ENCODE measurements around the gene SPR.
A peak's percentile ranks its signal among the peaks of the same experiment; 100 is the strongest.
"Not testable (repeated sequence)": the region's sequence is repeated elsewhere in the genome, so short reads cannot be mapped to it uniquely, and the experiment has no call there.

Gene SPR

DNA sequence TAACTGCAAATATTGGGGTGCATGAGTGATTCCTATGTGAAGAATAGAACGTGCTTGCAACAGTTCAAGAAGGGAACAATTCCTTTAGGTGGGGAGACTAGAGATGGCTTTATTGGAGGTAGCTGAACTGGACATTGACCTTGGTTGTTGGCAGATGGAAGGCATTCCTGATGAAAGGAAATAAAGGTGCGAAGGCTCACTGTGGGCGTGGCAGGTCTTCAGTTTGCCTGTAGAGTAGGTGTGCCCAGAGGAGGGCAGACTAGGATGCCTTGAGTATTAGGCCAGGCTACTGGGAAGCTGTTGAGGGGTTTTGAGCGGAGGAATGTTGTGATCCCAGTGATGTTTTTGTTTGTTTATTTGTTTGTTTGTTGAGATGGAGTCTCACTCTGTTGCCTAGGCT, 2.8 kb downstream of the SPR start:
- DNase-seq: no peak

DNA sequence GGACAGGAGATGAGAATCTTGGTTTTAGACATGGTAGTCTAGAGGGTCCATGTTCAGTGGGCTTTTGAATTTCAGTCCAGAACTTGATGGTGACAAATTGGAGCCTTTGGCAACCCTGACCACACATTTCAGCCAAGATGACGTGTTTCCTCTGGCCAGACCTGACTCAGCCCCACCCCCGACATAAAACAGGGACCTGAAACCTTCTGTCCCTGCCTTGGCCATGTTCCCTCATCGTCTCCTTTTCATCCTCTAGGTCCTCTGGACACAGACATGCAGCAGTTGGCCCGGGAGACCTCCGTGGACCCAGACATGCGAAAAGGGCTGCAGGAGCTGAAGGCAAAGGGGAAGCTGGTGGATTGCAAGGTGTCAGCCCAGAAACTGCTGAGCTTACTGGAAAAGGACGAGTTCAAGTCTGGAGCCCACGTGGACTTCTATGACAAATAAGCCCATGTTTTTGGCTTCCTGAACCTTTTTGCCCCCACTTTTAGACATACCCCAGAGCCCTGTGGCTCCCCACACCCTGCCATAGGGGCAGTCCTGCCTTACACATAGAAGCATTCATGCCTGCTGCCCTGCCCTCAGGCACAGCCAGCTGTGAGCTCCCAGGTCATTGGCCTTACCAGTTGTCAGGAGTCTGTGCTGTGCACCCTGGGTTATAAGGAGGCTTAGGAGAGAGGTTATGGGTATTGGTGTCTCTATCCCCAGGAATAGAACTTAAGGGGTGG, 4.0 kb downstream of the SPR start:
- no peak for DNase-seq

DNA sequence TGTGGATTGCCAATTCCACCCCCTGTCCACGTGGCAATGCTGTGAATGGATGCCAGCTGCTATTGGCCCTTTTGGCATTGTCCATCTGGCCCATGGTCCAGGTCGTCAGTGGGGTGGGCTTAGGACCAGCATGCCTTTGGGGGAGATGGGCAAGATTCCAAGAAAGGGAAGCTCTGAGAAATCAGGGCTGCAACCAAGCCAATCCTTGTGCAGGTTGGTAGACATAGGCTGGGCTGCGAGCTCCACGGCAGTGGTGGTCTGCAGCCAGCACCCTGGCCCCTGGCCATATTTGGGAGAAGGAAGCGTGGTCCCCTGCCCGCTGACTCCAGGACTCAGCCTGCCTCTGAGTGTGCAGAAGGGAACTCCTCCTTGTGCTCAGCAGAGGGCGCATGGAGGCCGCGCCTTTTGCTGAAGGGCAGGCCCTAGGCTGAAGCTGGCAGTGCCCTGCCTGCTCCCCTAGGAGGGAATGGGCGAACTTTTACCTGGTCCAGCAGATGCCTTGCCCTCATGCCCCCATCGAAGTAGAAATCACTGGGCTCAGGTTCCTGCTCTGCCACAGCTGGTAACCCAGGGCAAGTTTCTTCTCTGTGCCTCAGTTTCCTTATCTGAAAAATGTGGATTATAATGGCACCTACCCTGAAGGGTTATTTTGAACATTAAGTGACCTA, 5.4 kb downstream of the SPR start:
- peak; percentile 24 to 30 for DNase-seq

DNA sequence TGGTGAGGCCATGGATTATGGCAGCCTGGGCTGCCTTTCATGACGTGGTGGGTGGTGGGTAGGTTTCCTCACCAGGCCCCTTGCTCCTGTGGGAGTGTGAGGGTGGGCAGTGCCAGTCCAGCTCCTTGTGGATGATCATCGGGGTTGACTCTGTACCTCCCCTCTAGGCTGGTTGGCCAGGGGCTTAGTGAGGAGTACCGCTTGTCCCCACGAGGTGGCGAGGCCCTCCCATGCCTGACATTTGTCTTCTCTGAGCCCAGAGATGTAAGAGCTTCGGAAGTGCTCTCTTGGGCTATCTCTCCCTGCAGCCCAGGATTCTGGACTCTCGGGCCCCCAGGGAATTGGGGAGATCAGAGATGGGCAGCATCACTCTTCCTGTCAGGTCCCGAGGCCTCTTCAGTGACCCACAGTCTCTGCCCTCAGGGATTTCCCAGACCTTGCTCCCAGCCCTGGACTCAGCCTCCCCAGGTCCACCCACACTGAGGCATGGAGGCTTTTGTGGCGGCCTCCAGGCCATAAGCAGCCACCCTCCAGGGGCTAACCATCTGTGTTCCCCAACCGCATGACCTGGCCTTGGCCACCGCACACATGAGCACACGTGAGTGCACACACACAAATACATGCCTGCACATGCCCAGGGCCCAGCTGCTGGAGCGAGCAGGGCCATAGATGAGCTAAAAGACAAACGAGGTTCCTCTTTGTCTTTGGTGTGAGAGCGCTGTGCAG, 6.5 kb downstream of the SPR start:
- peak; percentile 19 to 20 for DNase-seq

DNA sequence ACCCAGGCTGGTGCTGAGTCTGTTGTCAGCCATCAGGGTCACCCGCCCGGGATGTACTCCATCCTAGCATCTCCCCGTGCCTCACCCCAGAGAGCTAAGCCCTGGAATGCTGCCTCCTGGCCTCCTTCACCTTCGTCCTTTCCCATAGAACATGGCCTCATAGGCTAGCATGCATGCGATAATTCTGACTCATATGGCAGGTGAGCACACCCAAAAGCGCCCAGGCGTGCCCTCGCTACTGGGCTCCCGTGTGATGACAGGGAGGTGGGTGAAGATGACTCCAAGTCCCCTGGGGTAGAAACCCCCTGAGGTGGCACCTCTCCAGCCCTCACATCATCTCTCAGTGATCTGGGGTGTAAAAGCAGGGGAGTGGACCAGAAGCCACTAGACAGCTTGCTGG, 7.3 kb downstream of the SPR start:
- no peak for DNase-seq

DNA sequence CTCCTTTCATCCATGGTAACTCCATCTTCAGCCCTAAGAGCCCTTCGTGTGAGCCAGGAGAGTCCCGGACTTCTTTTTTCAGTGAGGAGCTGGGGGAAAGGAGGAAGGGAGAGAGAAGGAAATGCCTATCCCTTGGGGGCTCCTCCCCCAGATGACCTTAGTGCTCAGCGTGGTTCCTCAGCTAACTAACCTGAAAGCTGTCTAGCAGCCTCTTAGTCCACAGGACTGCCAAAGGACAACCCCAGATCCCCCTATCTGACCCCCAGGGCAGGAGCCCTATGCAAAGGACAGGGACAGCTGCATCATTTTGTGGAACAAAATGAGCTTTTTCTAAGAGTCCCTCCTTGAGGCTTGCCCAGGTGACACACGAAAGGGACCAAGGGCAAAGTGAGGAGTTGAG, 7.9 kb downstream of the SPR start:
- DNase-seq: no peak

DNA sequence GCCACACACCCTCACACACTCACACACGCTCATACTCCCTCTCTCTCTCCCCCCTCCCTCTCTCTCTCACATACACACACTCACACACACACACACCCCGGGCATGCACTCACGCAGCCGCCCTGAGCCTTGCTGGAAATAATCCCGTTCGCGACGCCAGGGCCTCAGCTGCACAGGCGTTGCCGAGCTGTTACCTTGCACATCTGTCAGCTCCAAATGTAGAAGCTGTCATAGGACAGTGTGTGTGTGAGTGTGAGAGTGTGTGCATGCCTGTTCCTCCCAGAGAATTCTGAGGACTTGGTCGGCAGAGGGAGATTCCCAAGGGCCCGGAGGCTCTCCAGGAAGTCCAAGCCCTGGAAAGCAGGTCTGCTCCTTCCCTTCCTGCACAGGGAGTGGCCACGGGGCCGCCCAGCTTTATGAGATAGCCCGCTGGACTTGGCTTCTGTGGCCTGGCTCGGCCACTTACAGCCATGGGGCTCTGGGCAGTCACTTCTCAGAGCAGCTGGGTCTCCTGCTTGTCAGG, 8.6 kb downstream of the SPR start:
- no peak for DNase-seq

DNA sequence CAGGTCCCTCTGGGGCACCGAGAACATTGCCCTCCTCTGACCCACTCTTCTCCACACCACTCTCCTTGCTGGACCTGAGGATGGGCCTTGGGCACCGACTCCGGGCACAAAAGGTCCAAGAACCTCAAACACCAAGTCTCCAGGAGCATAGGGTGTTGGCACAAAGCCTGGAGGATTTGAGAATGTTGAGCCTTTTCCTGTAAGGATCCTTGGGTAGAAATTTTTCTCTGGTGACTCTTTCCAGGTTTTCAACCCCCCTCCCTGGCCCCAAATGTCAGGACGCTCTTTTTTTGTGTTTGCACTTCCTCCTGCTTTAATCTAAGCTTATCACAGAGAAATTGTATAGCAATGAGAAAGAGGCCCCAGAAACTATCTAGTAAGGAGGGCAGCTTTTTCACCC, 9.2 kb downstream of the SPR start:
- DNase-seq: no peak

DNA sequence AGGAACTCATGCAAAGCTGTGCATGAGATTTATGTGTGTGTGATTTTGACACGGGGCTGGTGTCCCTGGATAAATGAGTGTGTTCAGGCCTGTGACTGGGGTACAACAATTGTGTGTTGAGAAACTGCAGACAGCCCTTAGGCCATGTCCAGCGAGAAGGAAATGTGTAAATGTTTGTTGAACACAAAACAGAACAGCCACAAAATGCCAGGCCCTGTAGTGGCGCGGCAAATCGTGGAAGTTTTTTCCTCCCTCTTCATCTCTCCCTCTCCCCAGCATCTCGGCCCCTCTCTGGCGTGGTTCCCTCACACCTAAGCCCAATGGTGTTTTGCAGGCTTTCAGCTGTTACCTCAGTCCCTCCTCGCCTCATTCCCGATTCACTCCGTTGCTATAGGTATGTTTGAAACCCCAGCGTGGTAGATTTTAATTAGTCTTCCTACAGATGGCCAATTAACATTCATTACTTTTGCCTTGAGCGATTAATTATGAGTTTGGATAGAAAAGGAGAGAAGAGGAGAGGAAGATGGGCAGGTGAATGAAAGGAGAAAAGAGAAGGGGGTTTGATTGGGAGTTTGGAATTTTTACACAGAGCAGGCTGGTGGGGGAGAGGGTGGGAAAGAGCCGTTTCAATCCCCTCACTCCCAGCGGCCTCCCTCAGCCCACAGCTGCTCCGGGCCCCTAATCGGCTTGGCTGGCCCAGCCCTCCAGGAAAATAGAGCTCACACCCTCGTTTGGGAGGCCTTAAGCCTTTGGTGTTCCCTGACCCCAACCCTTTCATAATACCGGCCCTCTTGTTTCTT, 10.8 kb downstream of the SPR start:
- DNase-seq: no peak

DNA sequence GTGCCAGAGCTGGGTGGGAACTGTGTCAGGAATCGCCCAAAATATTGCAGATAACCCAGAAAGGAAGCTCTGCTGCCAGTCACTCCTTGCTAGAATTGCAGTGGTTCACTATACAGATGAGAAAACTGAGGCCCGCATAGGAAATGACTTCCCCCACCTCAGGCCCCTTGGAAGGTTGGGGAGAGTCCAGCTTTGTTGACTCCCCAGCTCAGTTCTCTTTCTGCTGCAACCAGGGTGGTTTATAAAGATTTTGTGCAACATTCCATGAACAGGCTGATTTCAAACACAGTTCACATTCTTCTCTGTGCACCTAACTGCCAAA, 11.3 kb downstream of the SPR start:
- DNase-seq: no peak

DNA sequence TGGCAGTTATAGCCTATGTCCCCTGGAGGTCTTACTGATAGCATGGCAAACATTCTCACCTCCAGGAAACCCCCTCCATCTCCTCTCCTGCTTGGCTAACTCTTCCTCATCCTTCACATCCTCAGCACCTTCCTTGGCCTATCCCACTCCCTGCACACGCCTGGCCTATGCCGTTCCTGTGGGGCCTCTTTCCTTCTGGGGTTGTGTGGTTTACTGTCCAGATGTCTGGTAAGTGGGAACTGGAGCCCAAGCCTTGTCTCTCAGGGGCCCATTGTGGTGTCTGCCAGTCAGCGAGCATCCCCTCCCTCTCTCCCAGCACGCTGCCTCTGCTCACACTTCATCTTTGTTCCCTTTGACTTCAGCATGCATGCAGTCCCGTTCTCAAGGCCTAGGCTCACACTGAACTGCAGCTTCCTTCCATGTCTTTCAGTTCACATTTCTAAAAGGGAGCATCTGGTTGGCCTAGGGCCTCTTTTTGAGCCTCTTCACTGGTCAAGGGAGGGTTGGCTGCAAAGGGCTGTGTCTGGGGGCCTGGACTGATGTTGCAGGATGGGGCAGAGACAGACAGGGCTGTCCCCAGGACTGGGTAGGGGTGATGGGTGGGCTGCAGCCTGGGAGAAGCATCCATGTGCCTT, 13.1 kb downstream of the SPR start:
- DNase-seq: no peak

DNA sequence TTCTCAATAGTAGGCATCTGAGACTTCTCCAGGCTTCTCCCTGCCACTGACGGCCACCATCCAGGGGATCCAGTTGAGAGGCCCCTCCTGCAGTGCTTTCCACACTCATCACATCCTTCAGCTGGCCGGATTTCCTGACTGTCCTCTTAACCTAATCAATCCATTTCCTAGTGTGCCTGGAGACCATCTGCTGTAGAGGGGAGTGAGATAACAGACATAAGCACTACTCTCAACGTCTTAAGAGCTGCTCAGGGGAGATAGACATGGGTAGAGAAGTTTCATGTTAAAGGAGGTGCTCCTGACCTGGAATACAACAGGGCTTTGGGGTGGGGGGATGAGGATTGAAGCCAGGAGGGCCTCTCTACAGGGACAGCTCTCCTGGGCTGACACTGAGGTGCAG, 14.2 kb downstream of the SPR start:
- DNase-seq: no peak

DNA sequence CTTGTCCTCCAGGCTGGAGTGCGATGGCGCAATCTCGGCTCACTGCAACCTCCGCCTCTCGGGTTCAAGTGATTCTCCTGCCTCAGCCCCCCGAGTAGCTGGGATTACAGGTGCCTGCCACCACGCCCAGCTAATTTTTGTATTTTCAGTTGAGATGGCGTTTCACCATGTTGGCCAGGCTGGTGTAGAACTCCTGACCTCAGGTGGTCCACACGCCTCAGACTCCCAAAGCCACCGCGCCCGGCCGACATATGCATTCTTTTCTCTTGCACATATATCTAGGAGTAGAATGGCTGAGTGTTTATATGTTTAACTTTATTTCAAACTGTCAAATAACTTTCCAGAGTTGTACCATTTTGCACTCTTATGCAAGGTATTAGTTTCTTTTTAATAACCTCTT, 20.2 kb downstream of the SPR start:
- DNase-seq: not testable (repeated sequence)

DNA sequence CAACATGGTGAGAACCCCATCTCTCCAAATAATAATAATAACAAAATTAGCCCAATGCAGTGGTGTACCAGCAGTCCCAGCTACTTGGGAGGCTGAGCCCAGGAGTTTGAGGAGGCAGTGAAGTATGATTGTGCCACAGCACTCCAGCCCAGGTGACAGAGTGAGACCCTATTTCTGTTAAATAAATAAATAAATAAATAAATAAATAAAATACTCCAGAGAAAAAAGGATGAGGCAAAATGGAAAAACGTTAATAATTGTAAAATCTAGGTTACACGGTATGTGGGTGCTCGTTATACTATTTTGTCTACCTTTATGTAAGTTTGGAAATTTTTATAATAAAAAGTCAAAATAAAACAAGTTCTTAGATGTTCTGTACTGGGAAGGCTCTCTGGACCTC, 21.5 kb downstream of the SPR start:
- no peak for DNase-seq

DNA sequence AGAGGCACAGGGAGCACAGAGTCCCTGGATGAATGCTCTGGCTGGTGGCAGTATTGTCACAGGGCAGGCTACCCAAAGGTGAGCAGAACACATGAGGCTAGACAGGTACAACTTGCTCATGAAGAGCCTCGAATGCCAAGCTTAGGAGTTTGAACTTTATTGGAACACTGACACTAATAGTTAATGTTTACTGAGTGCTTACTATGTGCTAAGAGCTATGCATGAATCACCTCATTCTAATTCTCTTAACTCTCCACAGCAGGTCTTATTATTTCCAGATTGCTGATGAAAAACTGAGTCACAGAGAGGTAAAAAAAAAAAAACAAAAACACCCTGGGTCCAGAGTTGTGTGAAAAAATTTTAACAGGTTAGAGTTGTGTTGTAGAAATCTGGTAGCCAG, 24.0 kb downstream of the SPR start:
- DNase-seq: no peak

DNA sequence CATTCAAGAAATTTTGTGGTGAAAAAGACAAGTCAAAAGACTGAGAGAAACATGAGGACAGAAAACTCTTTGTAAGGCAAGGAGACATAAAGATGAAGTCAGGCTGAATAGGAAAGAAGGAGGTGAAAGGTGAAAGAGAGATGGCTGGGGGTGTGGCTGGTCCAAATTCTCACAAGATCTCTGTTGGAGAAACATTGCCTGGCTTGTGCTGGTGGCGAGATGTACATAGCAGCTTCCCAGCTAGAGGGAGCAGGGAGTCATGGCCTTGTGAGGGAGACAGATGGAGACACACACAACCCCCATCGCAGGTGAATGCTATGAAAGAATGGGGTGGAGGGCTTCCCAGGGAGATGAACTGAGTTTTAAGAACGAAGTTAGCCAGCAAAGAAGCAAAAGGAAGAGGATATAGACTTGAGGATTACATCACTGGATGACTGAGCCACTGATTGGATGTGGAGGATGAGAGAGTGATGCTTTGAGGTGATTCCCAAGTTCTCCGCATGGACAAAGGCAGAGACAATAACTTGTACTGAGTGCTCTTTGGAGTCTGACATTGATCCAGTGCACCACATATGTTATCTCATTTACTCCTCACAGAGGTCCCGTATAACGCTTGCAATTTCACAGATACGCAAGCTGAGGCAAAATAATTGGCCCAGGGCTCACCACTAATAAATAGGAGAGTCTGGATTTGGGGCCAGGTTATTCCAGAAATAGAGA, 26.4 kb downstream of the SPR start:
- DNase-seq: no peak

DNA sequence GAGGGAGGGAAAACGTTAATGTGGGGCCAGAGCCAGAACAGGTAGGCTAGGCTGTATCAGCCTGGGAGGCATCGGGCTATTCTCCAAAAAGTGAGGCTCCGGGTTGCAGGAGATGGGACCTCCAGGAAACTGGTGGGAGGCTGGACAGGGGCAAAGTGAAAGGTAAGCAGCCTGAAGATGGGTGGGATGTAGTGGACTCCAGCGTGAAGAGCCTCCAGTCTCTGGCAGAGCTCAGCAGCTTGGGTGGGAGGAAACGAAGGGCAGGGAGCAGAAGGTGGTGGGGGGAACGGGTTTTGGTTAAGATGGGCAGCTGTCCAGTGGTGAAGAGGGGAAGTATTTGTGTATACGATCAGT, 27.0 kb downstream of the SPR start:
- no peak for DNase-seq

DNA sequence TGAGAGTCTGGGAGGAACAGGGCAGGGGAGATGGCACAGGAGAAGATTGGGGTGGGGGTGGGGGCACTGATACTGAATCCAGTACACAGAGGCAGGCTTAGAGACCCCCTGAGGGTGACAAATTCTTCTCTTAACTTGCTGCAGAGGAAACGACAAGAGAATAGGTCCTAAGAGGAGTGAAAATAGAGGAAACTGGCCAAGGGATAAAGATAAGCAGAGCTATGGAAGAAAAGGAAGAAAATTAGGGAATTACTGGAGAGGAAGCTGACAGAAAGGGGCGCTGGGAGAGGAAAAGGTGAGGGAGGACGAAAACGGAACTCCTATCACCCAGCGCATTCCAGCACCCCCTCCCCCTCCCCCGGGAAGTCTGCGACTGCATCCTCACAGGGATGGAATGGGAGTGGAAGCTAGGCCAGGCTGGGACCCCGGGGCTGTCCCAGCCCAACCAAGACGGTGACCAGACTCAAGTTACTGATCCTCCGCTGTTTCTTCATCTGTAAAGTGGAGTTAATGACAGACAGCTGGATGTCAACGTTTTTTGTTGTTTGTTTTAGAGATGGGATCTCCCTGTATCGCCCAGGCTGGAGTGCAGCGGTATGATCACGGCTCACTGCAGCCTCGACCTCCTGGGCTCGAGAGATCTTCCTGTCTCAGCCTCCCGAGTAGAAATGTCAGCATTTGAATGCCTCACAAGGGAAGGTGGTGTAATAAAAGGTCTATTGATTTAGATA, 27.5 kb downstream of the SPR start:
- DNase-seq: no peak

DNA sequence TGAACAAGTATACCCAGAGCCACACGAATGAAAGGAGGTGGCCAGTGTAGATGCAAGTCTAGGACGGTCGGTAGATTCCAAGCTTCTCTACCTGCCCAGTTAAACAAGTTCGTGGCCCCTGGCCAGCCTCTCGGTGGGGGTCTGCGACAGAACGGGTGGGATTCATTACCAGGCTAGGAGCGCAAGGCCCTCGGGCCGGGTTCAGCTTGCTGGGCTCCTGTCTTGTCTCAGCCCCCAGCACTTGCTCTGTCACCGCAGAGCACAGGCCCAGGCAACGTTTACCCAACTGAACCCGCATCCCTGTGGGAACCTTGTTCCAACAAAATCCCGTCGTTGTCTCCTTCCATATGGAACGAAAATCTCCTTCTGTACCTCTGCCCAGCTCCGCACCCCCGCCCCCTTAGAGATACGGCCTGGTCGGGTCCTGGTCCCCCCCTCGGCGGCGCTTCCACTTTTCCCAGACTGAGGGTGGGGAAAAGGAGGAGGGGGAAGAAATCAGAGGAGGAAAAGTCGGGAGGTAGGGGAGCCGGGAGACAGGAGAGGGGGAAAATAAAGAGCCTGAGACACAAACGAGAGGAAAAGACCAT, 28.2 kb downstream of the SPR start:
- DNase-seq: no peak

DNA sequence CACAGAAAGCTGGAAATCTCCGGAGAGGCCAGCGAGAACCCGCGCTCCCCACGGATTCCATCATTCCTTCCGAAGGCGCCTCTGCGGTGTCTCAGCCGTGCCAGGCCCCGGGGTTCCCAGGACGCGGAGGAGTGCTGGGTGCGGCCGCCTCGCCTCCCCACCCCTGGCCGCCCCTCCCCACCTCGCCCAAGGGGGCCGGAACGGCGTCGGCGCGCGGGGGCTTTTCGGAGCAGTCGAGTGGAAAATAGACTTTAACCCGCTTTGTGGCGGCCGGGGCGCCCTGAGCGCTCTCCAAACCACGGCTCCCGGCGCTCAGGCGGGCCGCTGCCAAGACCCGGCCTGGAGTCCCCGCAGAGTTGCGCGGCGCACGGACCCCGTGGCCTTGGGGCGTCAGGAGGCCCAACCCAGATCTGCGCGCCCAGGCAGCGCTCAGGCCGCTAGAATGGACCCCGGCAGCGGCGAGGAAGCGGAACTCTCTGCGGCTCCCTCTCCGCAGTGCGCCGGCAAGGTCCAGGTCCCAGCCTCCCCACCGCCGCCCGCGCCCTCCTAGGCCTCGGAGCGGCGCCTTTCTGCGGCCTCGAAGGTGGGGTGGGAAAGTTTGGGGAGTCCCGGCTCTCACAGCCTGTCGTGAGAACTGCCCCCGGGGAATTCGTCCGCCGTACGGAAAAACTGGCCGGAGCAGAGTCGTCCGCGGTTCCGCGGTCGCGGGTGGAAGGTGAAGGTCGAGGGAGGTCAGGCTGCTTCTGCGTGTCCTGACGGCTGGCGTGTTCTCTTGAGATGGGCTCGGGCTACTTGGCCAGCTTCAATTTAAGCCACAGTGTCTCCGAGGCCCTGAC, 28.9 kb downstream of the SPR start:
- DNase-seq: peak; percentile 23 to 67

All from NCI-H2081 (cell line).